HG02623 (cell line): Measurements from ENCODE around the gene COTL1.

Experiments
- ATAC-seq: cut with Tn5 transposase; IDR thresholded peaks from one replicate; pipeline ENCODE4 v1.9.1; 2021; ENCODE audit warnings: moderate library complexity; ENCODE audit not compliant: unreplicated experiment

The COTL1 gene, protein sequence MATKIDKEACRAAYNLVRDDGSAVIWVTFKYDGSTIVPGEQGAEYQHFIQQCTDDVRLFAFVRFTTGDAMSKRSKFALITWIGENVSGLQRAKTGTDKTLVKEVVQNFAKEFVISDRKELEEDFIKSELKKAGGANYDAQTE

GRCh38 chr16:84617791-84618580, at the start of gene COTL1:
Gene COTL1, minus strand, starts transcription at chr16:84618078. Its CDS starts 164 bp downstream, at chr16:84617914.
- peak; percentile 84 for ATAC-seq

- ATAC-seq = no peak
Observed at GRCh38 chr16:84665843-84666242, 48.0 kb upstream of the COTL1 start.

- no peak for ATAC-seq
Observed at GRCh38 chr16:84665359-84665758, 47.5 kb upstream of the COTL1 start.

- ATAC-seq = no peak
Observed at GRCh38 chr16:84663433-84664101, 45.7 kb upstream of the COTL1 start.

DNA sequence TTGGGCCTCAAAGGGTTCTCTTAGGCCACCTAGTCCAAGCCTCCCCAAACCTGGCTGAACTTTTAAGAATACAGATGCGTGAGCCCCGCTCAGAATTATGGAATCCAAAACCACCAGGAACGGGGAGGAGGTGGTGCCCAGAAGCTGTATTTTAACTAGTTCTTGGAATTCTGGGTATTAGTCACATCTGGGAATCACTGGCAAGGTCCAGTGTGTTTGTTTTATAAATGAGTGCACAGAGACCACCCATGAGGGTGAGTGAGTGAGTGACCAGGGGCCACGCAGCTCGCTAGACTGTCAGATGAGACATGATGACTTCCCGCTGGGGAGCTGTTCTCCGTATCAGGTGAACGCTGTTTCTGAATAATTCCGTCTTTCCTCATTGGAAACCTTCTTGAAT, 44.6 kb upstream of the COTL1 start:
- no peak for ATAC-seq

- no peak for ATAC-seq
Observed at GRCh38 chr16:84661418-84662060, 43.7 kb upstream of the COTL1 start.

DNA sequence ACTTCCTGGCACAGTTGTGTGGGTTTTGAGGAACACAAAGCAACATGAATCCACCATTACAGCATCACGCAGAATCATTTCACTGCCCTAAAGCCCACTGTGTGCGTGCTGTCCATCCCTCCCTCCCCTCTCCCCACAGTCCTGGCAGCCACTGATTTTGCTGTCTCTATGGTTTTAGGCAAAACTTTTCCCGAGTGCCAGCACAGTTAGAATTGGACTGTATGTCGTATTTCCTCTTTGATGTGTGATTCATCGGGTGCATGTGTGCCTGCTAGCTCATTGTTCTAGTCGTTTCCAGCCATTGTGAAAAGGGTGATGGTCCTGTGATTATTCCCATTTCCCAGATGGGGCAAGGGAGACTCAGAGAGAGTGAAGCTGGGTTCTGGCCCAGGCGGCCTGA, 43.1 kb upstream of the COTL1 start:
- no peak for ATAC-seq

DNA sequence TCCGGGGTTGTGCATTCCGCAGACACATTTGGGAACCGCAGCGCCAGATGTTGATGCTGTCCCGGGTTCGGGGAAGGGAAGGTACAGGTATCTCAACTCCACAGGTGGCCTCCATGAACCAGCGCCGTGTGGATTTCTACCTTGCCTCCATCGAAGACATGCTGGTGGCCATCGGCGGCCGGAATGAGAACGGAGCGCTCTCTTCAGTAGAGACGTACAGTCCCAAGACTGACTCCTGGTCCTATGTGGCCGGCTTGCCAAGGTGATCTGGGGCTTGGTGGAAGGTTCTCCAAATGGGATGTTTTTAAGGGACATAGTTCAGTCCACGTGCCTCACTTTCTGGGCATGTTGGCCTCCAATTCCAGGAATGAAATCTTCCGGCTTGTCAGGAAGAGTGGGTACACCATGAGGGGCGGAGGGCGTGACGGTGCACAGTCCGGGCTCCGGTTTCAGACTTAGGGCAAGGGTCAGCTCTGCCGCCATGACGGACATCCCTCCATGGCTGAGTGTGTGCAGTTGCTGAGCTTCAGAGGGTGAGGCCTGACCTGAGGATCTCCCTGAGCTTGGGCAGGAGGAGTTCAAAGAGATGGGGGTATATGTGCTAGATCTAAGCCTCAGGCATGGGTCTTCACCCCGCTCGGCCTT, 41.9 kb upstream of the COTL1 start:
- ATAC-seq = no peak

- ATAC-seq = no peak
Observed at GRCh38 chr16:84658690-84659089, 40.8 kb upstream of the COTL1 start.

GRCh38 chr16:84657229-84657837, 39.5 kb upstream of the COTL1 start:
- ATAC-seq = no peak

- ATAC-seq = no peak
Observed at GRCh38 chr16:84656649-84657048, 38.8 kb upstream of the COTL1 start.

DNA sequence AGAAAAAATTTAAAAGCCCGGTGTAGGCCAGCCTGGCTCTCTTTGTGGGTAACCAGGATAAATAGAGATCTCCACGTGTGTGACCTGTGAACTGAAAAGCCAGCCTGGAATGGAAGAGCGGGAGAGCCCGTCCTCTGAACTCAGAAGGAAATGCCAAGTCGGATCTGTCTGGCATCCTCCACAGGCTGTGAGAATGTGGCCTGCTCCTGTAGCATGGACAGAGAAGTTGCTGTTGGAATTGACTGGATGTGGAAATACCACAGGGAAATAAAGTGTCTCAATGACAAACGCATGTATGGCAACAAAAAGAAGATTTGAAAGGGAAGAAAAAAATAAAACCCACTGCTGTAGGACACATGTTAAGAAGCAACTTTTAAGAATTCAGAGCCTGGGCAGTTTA, 37.1 kb upstream of the COTL1 start:
- no peak for ATAC-seq

GRCh38 chr16:84654238-84654637, 36.4 kb upstream of the COTL1 start:
- no peak for ATAC-seq

DNA sequence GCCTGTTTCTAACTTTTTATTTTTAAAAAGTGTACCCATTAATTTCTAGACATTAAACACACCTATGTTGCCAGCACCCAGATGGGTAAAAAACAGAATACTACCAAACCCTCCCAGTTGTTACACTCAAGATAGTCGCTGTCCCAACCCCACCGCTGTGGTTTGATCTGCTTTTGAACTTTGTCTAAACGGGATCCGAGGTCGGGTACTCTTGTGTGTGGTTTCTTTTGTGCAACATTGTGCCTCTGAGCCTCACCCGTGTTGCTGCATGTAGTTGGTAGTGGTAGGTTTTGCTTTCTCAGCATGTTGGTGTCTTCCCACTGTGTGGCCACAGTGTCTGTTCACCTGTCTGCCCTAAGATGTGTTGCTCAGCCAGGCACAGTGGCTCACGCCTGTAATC, 34.7 kb upstream of the COTL1 start:
- ATAC-seq = no peak

- no peak for ATAC-seq
Observed at GRCh38 chr16:84650062-84650991, 32.4 kb upstream of the COTL1 start.

- no peak for ATAC-seq
Observed at GRCh38 chr16:84649511-84649861, 31.6 kb upstream of the COTL1 start.

GRCh38 chr16:84648595-84649510, 31.0 kb upstream of the COTL1 start:
- peak; percentile 44 for ATAC-seq

DNA sequence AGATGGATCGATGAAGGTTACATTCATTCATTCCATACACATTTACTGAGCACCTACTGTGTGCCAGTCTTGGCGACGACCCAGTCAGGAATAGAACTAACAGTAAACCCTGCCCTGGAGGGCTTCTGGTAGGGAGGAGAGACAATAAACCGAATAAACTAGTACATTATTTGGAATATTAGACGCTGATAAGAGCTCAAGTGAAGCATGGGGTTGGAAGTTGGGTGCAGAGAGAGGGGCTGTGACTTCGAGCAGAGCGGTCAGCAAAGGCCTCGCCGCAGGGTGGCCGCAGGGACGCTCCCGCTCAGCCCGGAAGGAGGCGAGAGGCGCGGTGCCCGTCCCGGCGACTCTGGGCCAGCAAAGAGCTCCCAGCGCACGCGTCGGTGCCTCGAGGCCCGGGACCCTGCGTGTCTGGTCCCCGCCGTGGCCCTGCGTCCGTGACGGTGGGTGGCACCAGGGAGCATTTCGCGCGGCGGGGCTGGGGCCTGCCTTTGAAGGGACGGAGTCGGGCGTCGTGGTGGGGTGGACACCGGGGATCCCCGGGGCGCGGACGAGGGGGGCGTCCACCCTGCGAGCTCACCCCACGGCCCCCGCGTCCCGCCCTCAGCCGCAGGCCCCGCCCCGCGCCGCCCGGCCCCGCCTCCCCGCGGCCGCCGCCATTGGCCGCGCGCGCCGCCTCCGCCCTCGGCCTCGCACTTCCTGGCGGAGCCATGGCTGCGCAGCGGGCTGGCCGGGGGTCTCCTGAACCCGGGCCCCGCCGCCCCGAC, 30.1 kb upstream of the COTL1 start, which contains the start of gene KLHL36:
TSS of gene KLHL36 (plus strand) at position 684 of the 767 bp plus-strand sequence. CDS start 2,357 bp downstream, outside the sequence.
- ATAC-seq = peak; percentile 86
